Hematopoietic multipotent progenitor cell (in vitro differentiated cells): ENCODE measurements around the gene CAMK1D. TPM values are rescaled to one million over a fixed set of nuclear protein-coding genes. Genes with fewer than 3 reads are reported as not detected.

Source experiments
- DNase-seq, 3 donors: peaks; one replicate each; pipeline ENCODE4 v3.0.0-alpha.2; 2011 to 2015; ENCODE audit warnings: low read depth in 2 of 3, low spot score in 2 of 3
- total RNA-seq: library from RNA; depleted of rRNA; stranded (reverse); fragments of >200 nt; gene quantifications from one replicate; pipeline ENCODE4 v1.2.3, GENCODE V29; 2012

CAMK1D gene
- total RNA-seq, 1 donor, result 25.6 TPM

DNA sequence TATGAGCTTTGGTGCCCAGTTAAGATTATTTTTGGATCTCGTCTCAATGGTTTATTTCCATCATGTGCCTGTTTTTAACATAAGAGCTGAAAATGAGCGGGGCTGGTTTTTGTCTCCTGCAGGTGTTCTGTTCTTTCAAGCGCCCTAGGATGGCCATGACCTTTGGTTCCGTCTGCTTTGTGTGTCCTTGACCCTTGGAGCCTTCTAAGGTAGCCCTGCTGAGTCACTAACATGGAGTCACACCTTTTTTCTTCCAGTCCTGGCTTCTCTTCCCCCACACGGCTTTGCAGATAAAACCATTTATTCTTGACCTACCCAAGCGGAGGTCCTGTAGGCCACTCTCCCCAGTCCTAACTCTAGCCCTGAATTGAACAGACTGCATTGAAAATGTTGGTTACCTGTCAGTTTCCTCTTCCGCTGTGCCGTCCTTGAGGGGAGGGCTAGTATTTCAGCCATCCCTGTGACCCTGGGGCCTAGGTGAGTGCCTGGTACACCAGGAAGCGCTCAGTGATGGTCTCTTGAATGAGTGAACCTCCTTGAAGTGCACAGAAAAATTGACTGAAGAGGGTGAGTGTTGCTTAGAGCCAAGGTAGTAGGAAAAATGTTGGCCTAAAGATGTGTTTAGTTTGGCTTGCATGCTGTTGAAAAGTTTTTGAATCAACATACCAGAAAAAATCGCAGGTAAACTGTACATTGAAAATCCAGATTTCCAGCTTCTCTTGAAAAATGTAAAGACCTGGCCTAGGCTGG lies 48.0 kb downstream of the CAMK1D start:
- no peak for DNase-seq

DNA sequence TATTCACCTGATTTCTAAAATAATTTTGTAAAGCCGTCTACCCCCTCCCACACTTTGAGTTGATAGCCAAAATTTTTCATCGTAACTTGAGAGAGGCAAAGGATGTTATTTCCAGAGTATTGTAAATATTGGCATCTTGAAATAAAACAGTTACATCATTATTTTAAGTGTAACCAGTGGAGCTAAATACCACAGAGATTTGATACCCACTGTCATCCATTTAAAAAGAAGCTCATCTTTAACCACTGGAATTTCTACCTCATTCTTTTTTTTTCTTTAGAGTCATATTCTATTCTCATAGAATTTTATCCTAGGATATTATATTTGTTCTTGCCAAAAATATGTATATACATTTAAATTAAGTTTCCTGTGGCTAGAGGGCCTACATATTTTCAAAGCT lies 48.6 kb downstream of the CAMK1D start:
- DNase-seq, result no peak

- DNase-seq, result no peak
Measured at GRCh38 chr10:12400266-12400931, 51.1 kb downstream of the CAMK1D start.

GRCh38 chr10:12401466-12401865 lies 52.1 kb downstream of the CAMK1D start:
- DNase-seq, result no peak

- no peak for DNase-seq
Measured at GRCh38 chr10:12403119-12403518, 53.8 kb downstream of the CAMK1D start.

DNA sequence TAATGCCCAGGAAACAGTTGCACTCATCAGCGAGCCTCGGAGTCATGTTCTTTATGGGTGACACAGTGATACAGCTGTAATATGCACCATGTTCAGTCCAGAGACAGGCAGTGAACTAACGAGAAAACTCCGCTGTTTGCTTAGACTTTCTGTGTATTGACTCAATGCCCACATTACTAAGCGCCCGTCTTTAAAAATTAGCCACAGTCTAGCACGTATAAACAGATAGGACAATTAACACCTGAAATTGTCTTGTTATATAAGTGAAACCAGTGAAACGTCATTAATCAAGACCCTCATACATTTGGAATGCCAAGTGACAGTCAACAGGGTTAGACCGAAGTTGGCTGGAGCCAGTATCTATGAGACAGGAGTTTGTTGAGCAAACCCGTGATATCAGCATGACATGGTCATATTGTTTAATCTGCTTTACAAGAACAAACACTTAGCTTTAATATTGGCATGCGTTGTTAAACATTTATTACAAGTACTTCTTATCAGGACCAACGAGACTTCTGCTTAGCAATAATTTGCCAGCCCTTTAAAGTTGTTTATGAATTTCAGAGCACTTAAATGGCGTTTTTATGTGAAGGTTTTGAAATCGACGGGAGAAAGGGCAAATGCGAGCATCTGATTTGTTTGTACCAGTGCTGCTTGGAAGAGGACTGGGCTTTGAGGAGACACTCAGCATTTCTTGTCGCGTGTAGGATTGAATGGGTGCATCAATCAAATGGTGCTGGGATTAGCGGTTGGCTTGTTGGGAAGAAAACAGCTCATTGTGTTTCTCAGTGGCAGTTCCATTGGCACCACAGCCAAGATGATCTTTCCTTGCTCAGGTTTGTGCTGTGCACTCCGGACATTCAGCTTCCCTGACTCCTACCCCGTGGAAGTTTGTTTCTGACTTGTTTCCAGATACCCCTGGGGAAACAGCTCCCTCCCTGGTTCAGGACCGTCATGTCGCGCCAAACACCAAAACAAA lies 56.3 kb downstream of the CAMK1D start:
- DNase-seq, result no peak

- no peak for DNase-seq
Measured at GRCh38 chr10:12406764-12407400, 57.5 kb downstream of the CAMK1D start.

DNA sequence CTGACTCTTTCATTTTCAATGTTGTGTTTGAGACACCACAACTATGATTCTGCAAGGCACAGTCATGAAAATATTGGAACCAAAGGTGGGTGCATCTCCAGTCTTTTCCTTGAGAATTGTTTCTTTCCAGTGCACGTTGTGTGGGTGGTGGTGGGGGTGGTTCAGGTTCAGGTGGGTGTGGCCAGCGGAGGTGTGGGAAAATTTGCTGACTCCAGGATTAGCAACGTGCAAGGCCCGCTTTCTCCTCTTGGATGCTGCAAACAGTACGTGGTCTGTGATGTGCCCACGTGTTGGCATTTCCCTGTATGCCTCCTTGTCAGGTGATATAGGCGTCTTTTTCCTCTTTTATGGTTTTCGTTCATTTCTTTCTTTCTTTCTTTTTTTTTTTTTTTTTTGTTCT lies 59.1 kb downstream of the CAMK1D start:
- no peak for DNase-seq

- DNase-seq, result peak in 1 of 3 donors; percentile 49
Measured at GRCh38 chr10:12409161-12409560, 59.8 kb downstream of the CAMK1D start.

DNA sequence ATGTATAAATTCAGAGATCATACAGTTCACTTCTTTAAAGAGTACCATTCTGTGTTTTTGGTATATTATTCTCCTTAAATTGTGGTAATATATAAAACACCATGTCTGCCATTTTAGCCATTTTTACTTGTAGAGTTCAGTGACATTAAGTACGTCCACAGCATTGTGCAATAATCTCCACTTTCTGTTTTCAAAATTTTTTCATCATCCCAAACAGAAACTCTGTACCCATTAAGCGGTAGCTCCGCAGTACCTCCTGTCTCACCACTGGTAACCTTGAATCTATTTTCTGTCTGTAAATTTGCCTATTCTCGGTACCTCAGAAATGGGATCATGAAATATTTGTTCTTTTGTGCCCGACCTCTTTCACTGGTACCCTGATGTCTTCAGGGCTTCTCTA lies 60.3 kb downstream of the CAMK1D start:
- no peak for DNase-seq

DNA sequence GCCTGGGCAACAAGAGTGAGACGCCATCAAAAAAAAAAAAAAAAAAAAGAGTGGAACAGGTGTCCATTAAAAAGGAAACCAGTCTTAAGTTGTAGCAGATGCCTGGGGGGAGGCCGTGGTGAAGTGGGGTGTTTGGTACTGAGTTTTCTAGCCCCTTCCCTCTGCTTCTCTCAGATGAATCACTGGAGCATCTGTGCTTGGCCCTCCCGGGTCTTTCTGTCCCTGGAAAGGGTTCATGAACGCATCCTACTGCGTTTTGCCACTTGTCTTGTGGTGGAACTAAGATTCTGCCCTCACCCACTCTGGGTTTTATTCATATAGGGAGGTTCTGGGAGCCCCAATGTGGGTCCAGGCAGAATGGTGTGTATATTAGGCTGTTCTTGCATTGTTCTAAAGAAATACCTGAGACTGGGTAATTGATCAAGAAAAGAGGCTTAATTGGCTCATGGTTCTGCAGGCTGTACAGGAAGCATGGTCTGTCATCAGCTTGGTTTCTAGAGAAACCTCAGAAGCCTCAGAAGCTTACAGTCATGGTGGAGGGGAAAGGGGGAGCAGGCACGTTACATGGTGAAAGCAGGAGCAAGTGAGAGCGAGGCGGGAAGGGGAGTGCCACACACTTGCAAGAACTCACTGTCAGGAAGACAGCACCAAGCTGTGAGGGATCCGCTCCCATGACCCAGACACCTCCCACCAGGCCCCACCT lies 63.5 kb downstream of the CAMK1D start:
- DNase-seq, result peak in 1 of 3 donors; percentile 30

DNA sequence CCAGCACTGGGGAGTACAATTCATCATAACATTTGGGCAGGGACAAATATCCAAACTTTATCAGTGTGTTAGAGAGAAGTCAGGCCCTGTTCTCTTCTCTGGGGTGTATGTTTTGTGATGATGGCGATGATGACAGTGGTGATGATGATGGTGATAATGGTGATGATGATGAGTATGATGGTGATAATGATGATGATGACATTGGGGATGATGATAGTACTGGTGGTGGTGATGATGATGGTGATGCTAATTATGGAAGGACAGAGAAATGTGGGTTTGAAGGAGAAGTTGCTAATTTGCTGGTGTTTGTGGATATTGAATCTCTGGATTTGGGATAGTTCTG lies 64.0 kb downstream of the CAMK1D start:
- no peak for DNase-seq

DNA sequence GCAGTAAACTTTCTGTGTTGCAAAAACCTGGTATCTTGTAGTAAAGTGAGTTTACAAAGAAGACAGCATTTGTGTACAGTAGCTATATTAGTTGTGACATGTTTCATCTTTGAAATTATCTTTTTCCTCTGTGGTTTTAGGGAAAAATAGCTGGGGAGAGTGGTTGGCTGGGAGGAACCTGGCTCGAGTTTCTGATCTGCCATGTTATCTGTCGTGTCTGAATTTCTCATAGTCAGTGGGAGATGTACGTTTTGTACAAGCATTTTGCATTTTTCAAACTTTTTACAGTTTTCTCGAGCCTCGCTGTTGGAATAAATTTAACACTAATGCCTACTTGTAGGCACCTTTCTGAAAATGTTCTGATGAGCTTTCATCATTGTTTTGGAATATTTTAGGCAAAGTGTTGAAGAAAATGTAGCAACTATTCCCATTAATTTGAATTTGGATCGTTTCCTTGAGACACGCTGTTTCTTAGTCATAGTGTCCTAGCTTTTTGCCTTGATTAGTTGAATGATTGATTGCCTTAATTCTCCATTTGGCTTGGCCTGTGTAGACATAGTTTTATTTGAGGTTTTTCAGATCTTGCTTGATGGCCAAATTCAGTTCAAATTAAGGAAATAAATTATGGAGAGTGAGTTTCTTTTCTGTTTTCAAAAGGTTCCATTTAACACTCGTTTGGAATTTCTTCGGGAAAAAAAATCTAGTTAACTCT lies 65.1 kb downstream of the CAMK1D start:
- no peak for DNase-seq

- DNase-seq, result peak in 1 of 3 donors; percentile 7
Measured at GRCh38 chr10:12416344-12417050, 67.2 kb downstream of the CAMK1D start.

DNA sequence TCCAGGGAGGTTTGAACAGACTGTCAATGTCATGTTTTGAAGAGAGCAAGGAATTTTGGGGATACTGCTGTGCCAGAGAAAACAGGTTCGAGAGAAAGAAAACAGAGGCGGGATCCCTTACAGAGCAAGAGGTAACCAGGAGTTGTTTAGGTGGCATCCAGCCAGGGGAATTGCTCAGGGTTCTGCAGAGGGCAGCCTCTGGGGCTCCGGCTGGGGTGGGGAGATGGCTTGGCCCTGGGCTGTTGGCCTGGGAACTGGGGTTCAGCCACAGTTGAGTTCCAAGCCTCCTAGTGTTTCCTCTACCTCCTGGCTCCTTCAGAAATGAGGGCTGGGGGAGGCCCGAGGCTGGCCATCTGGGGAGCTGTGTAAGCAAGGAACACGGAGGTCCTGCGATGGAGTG lies 68.0 kb downstream of the CAMK1D start:
- DNase-seq, result no peak

DNA sequence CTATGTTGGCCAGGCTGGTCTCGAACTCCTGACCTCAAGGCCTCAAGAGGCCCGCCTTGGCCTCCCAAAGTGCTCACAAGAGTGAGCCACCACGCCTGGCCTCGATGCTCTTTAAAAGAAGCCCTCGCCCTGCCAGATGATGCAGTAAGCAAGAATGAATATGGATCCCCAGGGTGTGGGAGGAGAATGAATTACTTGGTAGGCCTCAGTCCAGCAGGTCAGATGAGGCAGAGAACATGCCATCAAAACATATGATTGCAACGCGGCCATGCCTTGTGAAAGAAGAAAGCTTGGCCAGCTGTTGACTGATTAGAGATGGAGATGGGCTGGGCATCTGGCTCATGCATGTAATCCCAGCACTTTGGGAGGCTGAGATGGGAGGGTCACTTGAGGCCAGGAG lies 68.7 kb downstream of the CAMK1D start:
- no peak for DNase-seq

DNA sequence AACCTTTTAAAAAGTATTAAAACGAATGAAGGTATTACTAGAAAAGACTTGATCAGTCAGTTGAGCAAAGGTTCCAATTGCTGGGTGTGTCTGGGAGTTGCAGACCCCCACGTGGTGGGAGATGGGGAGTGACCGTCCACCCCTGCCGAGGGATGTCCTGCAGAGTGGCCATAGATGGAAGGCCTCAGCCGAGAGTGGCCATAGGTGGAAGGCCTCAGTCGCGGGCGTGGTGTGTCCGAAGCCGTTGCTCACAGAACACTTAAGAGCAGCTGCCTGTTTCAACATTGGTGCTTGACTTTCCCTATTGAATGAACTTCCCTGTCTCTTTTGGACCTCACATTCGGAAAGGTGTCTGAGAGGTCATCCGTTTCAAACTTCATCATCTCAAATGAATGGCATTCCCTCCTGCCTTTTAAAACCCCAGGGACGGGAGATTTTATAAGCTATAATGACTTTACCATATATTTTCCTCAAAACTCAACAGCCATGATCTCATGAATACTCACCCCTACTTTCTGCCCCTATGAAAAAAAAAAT lies 69.4 kb downstream of the CAMK1D start:
- no peak for DNase-seq

DNA sequence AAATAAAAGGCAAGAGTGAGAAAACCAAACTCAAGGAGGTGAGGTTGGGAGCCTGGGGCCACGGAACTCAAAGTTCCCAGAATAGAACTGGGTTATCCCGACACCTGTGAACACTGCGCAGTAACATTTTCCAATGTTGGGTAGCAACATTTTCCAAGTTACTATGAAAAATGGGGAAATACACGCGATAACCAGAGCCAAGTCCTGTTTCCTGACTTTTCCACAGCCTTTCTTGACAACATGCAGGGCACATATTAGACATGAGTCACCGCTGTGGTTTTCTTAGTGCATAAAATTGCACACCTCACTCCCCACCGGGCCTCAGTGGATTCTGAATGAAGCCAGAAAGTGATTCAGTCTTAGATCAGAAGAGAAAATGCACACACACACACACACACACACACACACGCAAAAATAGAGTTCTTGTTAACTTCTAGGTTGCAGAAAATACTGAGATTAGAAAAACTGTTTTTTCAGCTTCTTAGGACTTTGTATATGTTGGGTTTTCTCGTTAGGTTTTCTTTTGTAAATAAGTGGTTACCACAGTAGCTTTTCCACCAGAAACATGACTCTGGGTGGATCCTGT lies 70.0 kb downstream of the CAMK1D start:
- DNase-seq, result peak in 2 of 3 donors; percentile 84 to 86
